ENCODE results near the gene SEMA3F. TPM values are rescaled to one million over a fixed set of nuclear protein-coding genes. Genes with fewer than 3 reads are reported as not detected.

Gene SEMA3F
- total RNA-seq, 1 donor from 2014 or later = 78.1 TPM

- H3K4me3 ChIP-seq = no peak overlapping the region
- H3K27me3 ChIP-seq = no peaks in the 10 kb centered on the region
- no peaks in the 10 kb centered on the region for H3K9me3 ChIP-seq
- TF ChIP-seq CTCF (IDR thresholded peaks at IDR 0.05) (no peak), POLR2A (IDR thresholded peaks at IDR 0.05) (no peak), POLR2AphosphoS5 (IDR thresholded peaks at IDR 0.05; ENCODE audit: insufficient read depth in 1 of 2, low read depth in 1 of 2) (no peak)
- DNase-seq (ENCODE audit: extremely low spot score in 2 of 2) = no peak
- intact Hi-C loops (cut with DNase I) = no loop called here
- H3K36me3 ChIP-seq = no peaks in the 10 kb centered on the region
- H3K27ac ChIP-seq = no peak overlapping the region
- peaks cover 28% of the 10 kb centered on the region for H3K4me1 ChIP-seq
Observed at GRCh38 chr3:50139718-50140423, 15.3 kb upstream of the SEMA3F start.

DNA sequence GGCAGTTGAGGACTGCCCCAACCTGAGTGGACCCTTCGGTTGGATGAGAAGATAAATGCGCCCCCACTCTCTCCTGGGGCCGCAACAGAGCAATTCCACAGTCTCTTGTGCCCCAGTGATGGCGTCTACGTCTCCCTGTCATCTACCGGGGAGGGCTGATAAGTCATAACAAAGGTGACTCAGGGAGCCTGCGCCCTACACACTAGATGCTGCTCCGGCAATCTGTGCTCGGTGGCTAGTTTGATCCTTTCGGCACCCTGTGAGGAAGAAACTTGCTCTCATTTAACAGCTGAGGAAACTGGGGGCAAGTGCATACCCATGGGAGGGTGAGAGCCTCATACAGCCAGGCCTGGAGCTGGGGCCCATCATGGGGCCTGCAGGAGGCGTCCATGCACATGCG lies 14.1 kb upstream of the SEMA3F start:
- TF ChIP-seq CTCF (IDR thresholded peaks at IDR 0.05) (no peak), POLR2AphosphoS5 (IDR thresholded peaks at IDR 0.05; ENCODE audit: insufficient read depth in 1 of 2, low read depth in 1 of 2) (no peak), POLR2A (IDR thresholded peaks at IDR 0.05) (no peak)
- DNase-seq (ENCODE audit: extremely low spot score in 2 of 2) = no peak

DNA sequence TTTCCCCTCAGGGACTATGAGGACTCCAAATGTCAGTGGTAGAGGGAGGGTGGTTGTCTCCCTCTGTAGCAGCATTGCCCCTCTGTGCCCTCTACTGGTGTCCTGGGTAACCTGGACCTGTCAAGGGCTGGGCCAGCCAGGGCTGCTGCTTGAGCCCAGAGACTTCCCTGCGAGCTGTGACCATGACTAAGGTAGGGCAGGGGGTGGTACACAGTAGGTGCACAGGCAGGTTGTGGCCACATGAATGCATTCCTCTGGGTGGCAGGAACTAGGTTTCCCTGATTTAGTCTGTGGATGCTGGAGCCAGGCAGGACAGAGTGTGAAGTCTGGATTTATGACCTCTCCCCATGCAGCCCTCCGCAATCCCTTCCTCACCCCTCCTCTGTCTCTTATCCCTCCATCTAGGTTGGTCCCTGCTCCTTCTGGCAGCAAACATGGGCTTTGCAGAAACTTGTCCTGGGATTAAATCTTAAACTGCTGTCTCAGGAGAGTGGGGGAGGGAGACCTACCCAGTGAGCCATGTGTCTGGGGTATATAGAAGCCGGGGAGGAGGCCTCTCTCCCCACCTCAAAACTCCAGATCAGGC lies 8.7 kb upstream of the SEMA3F start:
- Histone ChIP-seq H3K9me3 (no peaks in the 10 kb centered on the region), H3K4me3 (no peak overlapping the region), H3K4me1 (peaks cover 37% of the 10 kb centered on the region), H3K27ac (no peak overlapping the region), H3K36me3 (no peaks in the 10 kb centered on the region), H3K27me3 (no peaks in the 10 kb centered on the region)
- no peak for TF ChIP-seq POLR2AphosphoS5 (IDR thresholded peaks at IDR 0.05; ENCODE audit: insufficient read depth in 1 of 2, low read depth in 1 of 2)
- TF ChIP-seq POLR2A (IDR thresholded peaks at IDR 0.05) = no peak
- TF ChIP-seq CTCF (IDR thresholded peaks at IDR 0.05) = no peak
- no peak for DNase-seq (ENCODE audit: extremely low spot score in 2 of 2)
- intact Hi-C loops (cut with DNase I) = no loop called here

More for the DNA sequence above, 14.1 kb upstream of the SEMA3F start:
- Histone ChIP-seq H3K27me3 (no peaks in the 10 kb centered on the region), H3K4me3 (no peak overlapping the region), H3K36me3 (no peaks in the 10 kb centered on the region), H3K4me1 (peaks cover 31% of the 10 kb centered on the region), H3K9me3 (no peaks in the 10 kb centered on the region), H3K27ac (no peak overlapping the region)
- intact Hi-C loops (cut with DNase I) = no loop called here

DNA sequence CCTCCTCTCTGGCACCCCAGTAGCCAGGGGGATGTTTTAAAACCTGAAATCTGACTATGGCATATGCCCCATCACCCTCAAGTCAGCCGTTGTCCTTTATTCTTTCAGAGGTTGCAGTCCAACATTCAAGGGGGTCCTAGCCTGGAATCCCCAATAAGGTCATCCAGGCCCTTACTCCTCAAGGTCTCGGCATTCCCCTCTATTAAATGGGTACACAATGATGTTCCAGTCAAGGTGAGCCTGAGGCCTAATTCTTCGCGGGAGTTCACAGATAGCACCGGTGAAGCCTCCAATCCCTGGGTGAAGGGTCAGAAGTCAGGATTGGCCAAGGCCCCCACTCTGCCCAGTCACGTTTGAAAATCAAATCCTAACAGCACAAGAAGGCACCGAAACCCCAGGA lies 8.1 kb upstream of the SEMA3F start:
- H3K4me1 ChIP-seq = peaks cover 43% of the 10 kb centered on the region
- H3K27me3 ChIP-seq = no peaks in the 10 kb centered on the region
- no peaks in the 10 kb centered on the region for H3K36me3 ChIP-seq
- H3K27ac ChIP-seq = no peak overlapping the region
- no peaks in the 10 kb centered on the region for H3K9me3 ChIP-seq
- H3K4me3 ChIP-seq = no peak overlapping the region
- TF ChIP-seq CTCF (IDR thresholded peaks at IDR 0.05) (no peak), POLR2A (IDR thresholded peaks at IDR 0.05) (no peak)
- intact Hi-C loops (cut with DNase I) = no loop called here
- no peak for DNase-seq (ENCODE audit: extremely low spot score in 2 of 2)

DNA sequence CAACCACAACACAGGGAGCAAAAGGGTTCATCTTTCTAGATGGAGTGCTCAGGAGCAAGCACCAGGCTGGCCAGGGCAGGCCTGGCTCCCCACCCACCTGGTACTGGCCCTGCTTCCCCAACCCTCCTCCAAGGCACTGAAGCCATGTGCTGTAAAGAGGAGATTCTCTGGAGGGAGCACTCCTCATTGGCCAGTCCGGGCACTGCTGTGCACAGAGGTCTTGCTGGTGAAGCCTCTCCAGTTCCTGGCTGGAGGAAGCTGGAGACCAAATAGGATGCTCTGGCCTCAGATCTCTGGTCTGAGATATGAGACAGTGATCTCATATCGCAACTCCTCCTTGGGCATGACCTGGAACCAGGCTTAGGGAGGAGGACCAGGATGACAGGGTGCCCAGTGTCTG lies 7.7 kb upstream of the SEMA3F start:
- intact Hi-C loops (cut with DNase I) = no loop called here
- no peak overlapping the region for H3K4me3 ChIP-seq
- H3K9me3 ChIP-seq = no peaks in the 10 kb centered on the region
- H3K36me3 ChIP-seq = no peaks in the 10 kb centered on the region
- no peak overlapping the region for H3K27ac ChIP-seq
- H3K27me3 ChIP-seq = no peaks in the 10 kb centered on the region
- TF ChIP-seq POLR2A (IDR thresholded peaks at IDR 0.05) (no peak), CTCF (IDR thresholded peaks at IDR 0.05) (no peak), POLR2AphosphoS5 (IDR thresholded peaks at IDR 0.05; ENCODE audit: insufficient read depth in 1 of 2, low read depth in 1 of 2) (no peak)
- DNase-seq (ENCODE audit: extremely low spot score in 2 of 2) = no peak
- H3K4me1 ChIP-seq = peaks cover 47% of the 10 kb centered on the region
